Retinal pigment epithelial cell (primary cell): ENCODE measurements around the gene PLXDC1.

Source experiments
- DNase-seq: peaks from one replicate; pipeline ENCODE4 v3.0.0-alpha.2; 2010; ENCODE audit warnings: low read depth
- H3K4me3 ChIP-seq: 2 replicates; pipeline ENCODE4 v1.5.1; 2011; ENCODE audit warnings: mild to moderate bottlenecking, low read length, control low read depth, moderate library complexity
- CTCF ChIP-seq: conservative IDR thresholded peaks from 2 replicates; pipeline ENCODE4 v1.5.1; 2011; ENCODE audit warnings: low read depth, low read length, control low read depth, inconsistent platforms

Gene PLXDC1

GRCh38 chr17:39071573-39071972 lies 79.9 kb downstream of the PLXDC1 start:
- TF ChIP-seq CTCF = no peak
- no peak overlapping the region for H3K4me3 ChIP-seq
- no peak for DNase-seq

- peak; percentile 82 for TF ChIP-seq CTCF
- H3K4me3 ChIP-seq = no peak overlapping the region
- DNase-seq = no peak
Observed at GRCh38 chr17:39069114-39069756, 82.2 kb downstream of the PLXDC1 start.

GRCh38 chr17:39064819-39065218 lies 86.6 kb downstream of the PLXDC1 start:
- no peak for TF ChIP-seq CTCF
- H3K4me3 ChIP-seq = no peak overlapping the region
- DNase-seq = no peak

- no peak for TF ChIP-seq CTCF
- H3K4me3 ChIP-seq = no peak overlapping the region
- DNase-seq = no peak
Observed at GRCh38 chr17:39064374-39064773, 87.1 kb downstream of the PLXDC1 start.

- no peak for TF ChIP-seq CTCF
- no peak overlapping the region for H3K4me3 ChIP-seq
- DNase-seq = no peak
Observed at GRCh38 chr17:39063681-39064069, 87.8 kb downstream of the PLXDC1 start.

GRCh38 chr17:39062846-39063680 lies 88.4 kb downstream of the PLXDC1 start:
- no peak overlapping the region for H3K4me3 ChIP-seq
- no peak for TF ChIP-seq CTCF
- DNase-seq = no peak

- no peak for TF ChIP-seq CTCF
- DNase-seq = no peak
- no peak overlapping the region for H3K4me3 ChIP-seq
Observed at GRCh38 chr17:39058524-39058923, 92.9 kb downstream of the PLXDC1 start.
